ENCODE results near the gene SAT2. TPM values are rescaled to one million over a fixed set of nuclear protein-coding genes. Genes with fewer than 3 reads are reported as not detected.

Gene SAT2
- total and polyA plus RNA-seq, 2 of the 13 experiments (the other 11 are each of a cell fraction or from before 2014, with no cell fraction given), result 37.6 to 93.7 TPM

DNA sequence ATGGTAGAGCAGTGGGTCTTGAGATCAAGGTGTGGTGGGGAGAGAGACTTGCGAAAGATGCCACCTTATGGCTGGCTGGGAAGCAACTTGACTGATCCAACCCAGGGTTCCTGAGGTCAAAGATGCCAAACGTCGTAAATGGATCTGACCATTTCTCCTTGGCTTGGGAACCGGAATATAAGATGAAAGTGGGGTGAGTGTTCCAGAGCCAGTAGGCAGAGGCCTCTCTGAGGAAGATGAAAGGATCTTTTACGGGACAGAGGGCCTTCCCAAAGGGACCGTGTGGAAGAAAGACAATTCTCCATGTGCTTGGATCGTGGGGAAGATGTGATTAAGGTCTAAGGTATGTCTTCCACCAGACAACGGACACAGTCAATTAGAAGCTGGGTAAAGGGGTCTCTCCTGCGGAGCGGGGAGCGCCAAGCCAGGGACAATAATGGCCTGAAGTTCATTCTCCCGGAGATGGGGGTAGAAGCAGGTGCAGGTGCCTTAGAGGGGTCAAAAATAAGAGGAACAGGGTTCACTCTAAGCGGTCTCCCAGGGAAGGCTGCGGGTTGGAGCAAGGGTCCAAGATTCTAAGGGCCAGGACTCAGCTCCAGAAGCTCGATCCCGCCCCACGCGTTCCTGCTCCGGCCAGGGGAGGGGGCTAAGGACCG is 13.7 kb downstream of the SAT2 start (continued):
- TF ChIP-seq ZNF432 (CRISPR knock-in tag; IDR thresholded peaks at IDR 0.05; ENCODE audit: borderline replicate concordance), result no peak
- no peak for TF ChIP-seq ZNF557 (CRISPR knock-in tag; IDR thresholded peaks at IDR 0.05)
- no peak for TF ChIP-seq RBAK (CRISPR knock-in tag; IDR thresholded peaks at IDR 0.05)
- TF ChIP-seq ZNF546 (CRISPR knock-in tag; conservative IDR thresholded peaks at IDR 0.05), result 0 out of 2 replicates have a peak, but pooled peaks have one; percentile 43
- no peak for TF ChIP-seq RFXAP (CRISPR knock-in tag; IDR thresholded peaks at IDR 0.05; ENCODE audit: borderline replicate concordance)
- TF ChIP-seq ZNF607 (CRISPR knock-in tag; IDR thresholded peaks at IDR 0.05; ENCODE audit: borderline replicate concordance), result peak; percentile 27; the same call in 1 of the 2 replicates
- TF ChIP-seq, protein P1, sequence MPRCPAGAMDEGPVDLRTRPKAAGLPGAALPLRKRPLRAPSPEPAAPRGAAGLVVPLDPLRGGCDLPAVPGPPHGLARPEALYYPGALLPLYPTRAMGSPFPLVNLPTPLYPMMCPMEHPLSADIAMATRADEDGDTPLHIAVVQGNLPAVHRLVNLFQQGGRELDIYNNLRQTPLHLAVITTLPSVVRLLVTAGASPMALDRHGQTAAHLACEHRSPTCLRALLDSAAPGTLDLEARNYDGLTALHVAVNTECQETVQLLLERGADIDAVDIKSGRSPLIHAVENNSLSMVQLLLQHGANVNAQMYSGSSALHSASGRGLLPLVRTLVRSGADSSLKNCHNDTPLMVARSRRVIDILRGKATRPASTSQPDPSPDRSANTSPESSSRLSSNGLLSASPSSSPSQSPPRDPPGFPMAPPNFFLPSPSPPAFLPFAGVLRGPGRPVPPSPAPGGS (CRISPR knock-in tag; IDR thresholded peaks at IDR 0.05), result no peak
- no peak for TF ChIP-seq ZFYVE20 (CRISPR knock-in tag; IDR thresholded peaks at IDR 0.05; ENCODE audit: borderline replicate concordance, low read depth)
- no peak for TF ChIP-seq MEF2D (CRISPR knock-in tag; IDR thresholded peaks at IDR 0.05)
- no peak for TF ChIP-seq CBX5 (CRISPR knock-in tag; IDR thresholded peaks at IDR 0.05; ENCODE audit: borderline replicate concordance)
- no peak for TF ChIP-seq TCF12 (IDR thresholded peaks at IDR 0.05)
- TF ChIP-seq TCF12 (CRISPR knock-in tag; IDR thresholded peaks at IDR 0.05), result no peak
- TF ChIP-seq, protein P2, sequence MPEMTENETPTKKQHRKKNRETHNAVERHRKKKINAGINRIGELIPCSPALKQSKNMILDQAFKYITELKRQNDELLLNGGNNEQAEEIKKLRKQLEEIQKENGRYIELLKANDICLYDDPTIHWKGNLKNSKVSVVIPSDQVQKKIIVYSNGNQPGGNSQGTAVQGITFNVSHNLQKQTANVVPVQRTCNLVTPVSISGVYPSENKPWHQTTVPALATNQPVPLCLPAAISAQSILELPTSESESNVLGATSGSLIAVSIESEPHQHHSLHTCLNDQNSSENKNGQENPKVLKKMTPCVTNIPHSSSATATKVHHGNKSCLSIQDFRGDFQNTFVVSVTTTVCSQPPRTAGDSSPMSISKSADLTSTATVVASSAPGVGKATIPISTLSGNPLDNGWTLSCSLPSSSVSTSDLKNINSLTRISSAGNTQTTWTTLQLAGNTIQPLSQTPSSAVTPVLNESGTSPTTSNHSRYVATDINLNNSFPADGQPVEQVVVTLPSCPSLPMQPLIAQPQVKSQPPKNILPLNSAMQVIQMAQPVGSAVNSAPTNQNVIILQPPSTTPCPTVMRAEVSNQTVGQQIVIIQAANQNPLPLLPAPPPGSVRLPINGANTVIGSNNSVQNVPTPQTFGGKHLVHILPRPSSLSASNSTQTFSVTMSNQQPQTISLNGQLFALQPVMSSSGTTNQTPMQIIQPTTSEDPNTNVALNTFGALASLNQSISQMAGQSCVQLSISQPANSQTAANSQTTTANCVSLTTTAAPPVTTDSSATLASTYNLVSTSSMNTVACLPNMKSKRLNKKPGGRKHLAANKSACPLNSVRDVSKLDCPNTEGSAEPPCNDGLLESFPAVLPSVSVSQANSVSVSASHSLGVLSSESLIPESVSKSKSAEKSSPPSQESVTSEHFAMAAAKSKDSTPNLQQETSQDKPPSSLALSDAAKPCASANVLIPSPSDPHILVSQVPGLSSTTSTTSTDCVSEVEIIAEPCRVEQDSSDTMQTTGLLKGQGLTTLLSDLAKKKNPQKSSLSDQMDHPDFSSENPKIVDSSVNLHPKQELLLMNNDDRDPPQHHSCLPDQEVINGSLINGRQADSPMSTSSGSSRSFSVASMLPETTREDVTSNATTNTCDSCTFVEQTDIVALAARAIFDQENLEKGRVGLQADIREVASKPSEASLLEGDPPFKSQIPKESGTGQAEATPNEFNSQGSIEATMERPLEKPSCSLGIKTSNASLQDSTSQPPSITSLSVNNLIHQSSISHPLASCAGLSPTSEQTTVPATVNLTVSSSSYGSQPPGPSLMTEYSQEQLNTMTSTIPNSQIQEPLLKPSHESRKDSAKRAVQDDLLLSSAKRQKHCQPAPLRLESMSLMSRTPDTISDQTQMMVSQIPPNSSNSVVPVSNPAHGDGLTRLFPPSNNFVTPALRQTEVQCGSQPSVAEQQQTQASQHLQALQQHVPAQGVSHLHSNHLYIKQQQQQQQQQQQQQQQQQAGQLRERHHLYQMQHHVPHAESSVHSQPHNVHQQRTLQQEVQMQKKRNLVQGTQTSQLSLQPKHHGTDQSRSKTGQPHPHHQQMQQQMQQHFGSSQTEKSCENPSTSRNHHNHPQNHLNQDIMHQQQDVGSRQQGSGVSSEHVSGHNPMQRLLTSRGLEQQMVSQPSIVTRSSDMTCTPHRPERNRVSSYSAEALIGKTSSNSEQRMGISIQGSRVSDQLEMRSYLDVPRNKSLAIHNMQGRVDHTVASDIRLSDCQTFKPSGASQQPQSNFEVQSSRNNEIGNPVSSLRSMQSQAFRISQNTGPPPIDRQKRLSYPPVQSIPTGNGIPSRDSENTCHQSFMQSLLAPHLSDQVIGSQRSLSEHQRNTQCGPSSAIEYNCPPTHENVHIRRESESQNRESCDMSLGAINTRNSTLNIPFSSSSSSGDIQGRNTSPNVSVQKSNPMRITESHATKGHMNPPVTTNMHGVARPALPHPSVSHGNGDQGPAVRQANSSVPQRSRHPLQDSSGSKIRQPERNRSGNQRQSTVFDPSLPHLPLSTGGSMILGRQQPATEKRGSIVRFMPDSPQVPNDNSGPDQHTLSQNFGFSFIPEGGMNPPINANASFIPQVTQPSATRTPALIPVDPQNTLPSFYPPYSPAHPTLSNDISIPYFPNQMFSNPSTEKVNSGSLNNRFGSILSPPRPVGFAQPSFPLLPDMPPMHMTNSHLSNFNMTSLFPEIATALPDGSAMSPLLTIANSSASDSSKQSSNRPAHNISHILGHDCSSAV (CRISPR knock-in tag; IDR thresholded peaks at IDR 0.05; ENCODE audit: borderline replicate concordance), result no peak
- no peak for TF ChIP-seq TBX2 (CRISPR knock-in tag; IDR thresholded peaks at IDR 0.05; ENCODE audit: borderline replicate concordance)
- TF ChIP-seq ZNF225 (CRISPR knock-in tag; IDR thresholded peaks at IDR 0.05), result 0 out of 2 replicates have a peak, but pooled peaks have one; percentile 29
- no peak for TF ChIP-seq HES4 (CRISPR knock-in tag; IDR thresholded peaks at IDR 0.05; ENCODE audit: borderline replicate concordance)
- no peak for TF ChIP-seq GZF1 (CRISPR knock-in tag; IDR thresholded peaks at IDR 0.05)
- TF ChIP-seq, protein P3, sequence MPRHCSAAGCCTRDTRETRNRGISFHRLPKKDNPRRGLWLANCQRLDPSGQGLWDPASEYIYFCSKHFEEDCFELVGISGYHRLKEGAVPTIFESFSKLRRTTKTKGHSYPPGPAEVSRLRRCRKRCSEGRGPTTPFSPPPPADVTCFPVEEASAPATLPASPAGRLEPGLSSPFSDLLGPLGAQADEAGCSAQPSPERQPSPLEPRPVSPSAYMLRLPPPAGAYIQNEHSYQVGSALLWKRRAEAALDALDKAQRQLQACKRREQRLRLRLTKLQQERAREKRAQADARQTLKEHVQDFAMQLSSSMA (CRISPR knock-in tag; IDR thresholded peaks at IDR 0.05), result no peak
- TF ChIP-seq KLF13 (CRISPR knock-in tag; IDR thresholded peaks at IDR 0.05), result no peak

Data from HepG2 (cell line).